ENCODE measurements around the gene GAMT.

Gene GAMT

DNA sequence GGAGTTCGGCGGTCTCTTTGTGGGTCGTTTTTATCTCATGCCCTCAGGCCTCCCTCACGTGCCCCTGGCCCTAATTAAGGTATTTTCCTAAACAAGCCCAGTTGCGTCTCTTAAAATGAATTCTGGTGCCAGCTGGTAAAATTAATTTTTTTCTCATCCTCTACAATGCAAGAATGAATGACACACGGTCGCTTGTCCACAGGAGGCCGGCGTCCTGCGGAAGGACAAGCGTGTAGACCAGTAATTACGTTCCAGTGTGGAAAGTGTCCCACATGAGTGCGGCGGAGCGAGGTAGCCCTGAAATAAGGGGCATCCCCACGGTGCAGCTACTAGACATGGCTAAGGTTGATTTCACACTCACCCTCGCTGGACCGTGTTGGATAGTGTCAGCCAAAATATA lies 52.1 kb downstream of the GAMT start:
- no peak for TF ChIP-seq ZFX (IDR thresholded peaks at IDR 0.05; ENCODE audit: borderline replicate concordance)
- TF ChIP-seq, protein P1, sequence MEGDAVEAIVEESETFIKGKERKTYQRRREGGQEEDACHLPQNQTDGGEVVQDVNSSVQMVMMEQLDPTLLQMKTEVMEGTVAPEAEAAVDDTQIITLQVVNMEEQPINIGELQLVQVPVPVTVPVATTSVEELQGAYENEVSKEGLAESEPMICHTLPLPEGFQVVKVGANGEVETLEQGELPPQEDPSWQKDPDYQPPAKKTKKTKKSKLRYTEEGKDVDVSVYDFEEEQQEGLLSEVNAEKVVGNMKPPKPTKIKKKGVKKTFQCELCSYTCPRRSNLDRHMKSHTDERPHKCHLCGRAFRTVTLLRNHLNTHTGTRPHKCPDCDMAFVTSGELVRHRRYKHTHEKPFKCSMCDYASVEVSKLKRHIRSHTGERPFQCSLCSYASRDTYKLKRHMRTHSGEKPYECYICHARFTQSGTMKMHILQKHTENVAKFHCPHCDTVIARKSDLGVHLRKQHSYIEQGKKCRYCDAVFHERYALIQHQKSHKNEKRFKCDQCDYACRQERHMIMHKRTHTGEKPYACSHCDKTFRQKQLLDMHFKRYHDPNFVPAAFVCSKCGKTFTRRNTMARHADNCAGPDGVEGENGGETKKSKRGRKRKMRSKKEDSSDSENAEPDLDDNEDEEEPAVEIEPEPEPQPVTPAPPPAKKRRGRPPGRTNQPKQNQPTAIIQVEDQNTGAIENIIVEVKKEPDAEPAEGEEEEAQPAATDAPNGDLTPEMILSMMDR (IDR thresholded peaks at IDR 0.05): no peak

More for the DNA sequence above, 52.1 kb downstream of the GAMT start:
- H3K27ac ChIP-seq: no peak overlapping the region

Measured in 22Rv1 (cell line).